GM23338 (cell line): ENCODE data around the gene RNASE8.

Source experiments
- CREB1 ChIP-seq: fragments of 250-450 bp; sonication (Bioruptor Pico); IDR thresholded peaks from 2 replicates; pipeline ENCODE4 v1.5.0; 2020; ENCODE audit warnings: low read depth, mild to moderate bottlenecking, moderate library complexity
- EZH2 ChIP-seq: fragments of 200-600 bp; sonication (generic); IDR thresholded peaks from one replicate; pipeline ENCODE4 v1.8.0; 2017; ENCODE audit warnings: antibody characterized with exemption, mild to moderate bottlenecking, low read depth; ENCODE audit not compliant: unreplicated experiment
- POLR2AphosphoS5 ChIP-seq: IDR thresholded peaks from 2 replicates; pipeline ENCODE4 v1.6.1; 2016; ENCODE audit warnings: antibody characterized with exemption, low read depth
- REST ChIP-seq: IDR thresholded peaks from one replicate; pipeline ENCODE4 v1.6.1; 2018; ENCODE audit warnings: antibody characterized with exemption; ENCODE audit not compliant: unreplicated experiment
- TF ChIP-seq, protein P1 (sequence below), 2 experiments: fragments of 200-600 bp in 1 of 2; sonication (generic) in 1 of 2; conservative IDR thresholded peaks; 2 replicates each; pipeline versions ENCODE4 v1.5.1 to v1.6.1; 2016 to 2017; ENCODE audit warnings: antibody characterized with exemption in 2 of 2, low read depth in 2 of 2, mild to moderate bottlenecking in 2 of 2, moderate library complexity in 1 of 2

DNA sequence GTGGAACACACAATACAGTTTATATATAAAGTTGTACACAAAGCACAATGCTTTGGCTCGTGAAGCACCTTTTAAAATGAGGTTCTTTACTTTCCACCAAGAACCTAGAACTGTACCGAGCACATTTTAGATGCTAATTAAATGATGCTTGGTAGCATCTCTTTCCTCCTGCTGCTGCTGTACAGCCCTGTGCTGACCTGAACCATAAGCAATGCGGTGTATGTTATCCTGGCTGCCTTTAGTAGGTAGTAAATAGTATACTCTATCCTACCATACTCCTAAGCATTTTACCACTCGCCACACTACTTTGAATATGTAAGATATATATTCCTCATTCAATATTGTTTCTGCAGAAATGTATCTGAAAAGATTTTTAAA lies 2.9 kb upstream of the RNASE8 start:
- TF ChIP-seq REST (no peak), EZH2 (no peak), POLR2AphosphoS5 (no peak), CREB1 (CRISPR knock-in tag) (no peak)
- TF ChIP-seq, protein P1, sequence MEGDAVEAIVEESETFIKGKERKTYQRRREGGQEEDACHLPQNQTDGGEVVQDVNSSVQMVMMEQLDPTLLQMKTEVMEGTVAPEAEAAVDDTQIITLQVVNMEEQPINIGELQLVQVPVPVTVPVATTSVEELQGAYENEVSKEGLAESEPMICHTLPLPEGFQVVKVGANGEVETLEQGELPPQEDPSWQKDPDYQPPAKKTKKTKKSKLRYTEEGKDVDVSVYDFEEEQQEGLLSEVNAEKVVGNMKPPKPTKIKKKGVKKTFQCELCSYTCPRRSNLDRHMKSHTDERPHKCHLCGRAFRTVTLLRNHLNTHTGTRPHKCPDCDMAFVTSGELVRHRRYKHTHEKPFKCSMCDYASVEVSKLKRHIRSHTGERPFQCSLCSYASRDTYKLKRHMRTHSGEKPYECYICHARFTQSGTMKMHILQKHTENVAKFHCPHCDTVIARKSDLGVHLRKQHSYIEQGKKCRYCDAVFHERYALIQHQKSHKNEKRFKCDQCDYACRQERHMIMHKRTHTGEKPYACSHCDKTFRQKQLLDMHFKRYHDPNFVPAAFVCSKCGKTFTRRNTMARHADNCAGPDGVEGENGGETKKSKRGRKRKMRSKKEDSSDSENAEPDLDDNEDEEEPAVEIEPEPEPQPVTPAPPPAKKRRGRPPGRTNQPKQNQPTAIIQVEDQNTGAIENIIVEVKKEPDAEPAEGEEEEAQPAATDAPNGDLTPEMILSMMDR (conservative IDR thresholded peaks at IDR 0.05; ENCODE audit: low read depth in 2 of 2), result no peak
